GM12873 (cell line): ENCODE data around the gene IL3RA.

Experiments used
- TF ChIP-seq, protein P1 (sequence below): IDR thresholded peaks from 2 replicates; pipeline ENCODE4 v1.5.1; 2012; ENCODE audit warnings: low read depth, mild to moderate bottlenecking, moderate library complexity, low read length, control low read depth; ENCODE audit not compliant: insufficient read depth; ENCODE audit errors: missing control alignments

Gene IL3RA

GRCh38 chrX:1401611-1402430 lies 65.2 kb downstream of the IL3RA start:
- TF ChIP-seq, protein P1, sequence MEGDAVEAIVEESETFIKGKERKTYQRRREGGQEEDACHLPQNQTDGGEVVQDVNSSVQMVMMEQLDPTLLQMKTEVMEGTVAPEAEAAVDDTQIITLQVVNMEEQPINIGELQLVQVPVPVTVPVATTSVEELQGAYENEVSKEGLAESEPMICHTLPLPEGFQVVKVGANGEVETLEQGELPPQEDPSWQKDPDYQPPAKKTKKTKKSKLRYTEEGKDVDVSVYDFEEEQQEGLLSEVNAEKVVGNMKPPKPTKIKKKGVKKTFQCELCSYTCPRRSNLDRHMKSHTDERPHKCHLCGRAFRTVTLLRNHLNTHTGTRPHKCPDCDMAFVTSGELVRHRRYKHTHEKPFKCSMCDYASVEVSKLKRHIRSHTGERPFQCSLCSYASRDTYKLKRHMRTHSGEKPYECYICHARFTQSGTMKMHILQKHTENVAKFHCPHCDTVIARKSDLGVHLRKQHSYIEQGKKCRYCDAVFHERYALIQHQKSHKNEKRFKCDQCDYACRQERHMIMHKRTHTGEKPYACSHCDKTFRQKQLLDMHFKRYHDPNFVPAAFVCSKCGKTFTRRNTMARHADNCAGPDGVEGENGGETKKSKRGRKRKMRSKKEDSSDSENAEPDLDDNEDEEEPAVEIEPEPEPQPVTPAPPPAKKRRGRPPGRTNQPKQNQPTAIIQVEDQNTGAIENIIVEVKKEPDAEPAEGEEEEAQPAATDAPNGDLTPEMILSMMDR, result no peak

GRCh38 chrX:1403228-1403627 lies 66.6 kb downstream of the IL3RA start:
- TF ChIP-seq, protein P1, result no peak

DNA sequence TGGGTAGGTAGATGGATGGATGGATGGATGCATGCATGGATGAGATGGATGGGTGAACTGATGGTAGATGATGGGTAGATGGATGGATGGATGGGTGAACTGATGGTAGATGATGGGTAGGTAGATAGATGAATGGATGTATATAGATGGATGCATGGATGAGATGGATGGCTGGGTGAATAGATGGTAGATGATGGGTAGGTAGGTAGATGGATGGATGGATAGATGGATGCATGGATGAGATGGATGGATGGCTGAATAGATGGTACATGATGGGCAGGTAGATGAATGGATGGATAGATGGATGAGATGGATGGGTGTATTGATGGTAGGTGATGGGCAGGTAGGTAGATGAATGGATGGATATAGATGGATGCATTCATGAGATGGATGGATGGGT lies 70.5 kb downstream of the IL3RA start:
- TF ChIP-seq, protein P1, result no peak

- TF ChIP-seq, protein P1, result no peak
These were observed 74.7 kb downstream of the IL3RA start for GRCh38 chrX:1411326-1411725.

- TF ChIP-seq, protein P1, result no peak
These were observed 76.1 kb downstream of the IL3RA start for GRCh38 chrX:1412551-1413161.

DNA sequence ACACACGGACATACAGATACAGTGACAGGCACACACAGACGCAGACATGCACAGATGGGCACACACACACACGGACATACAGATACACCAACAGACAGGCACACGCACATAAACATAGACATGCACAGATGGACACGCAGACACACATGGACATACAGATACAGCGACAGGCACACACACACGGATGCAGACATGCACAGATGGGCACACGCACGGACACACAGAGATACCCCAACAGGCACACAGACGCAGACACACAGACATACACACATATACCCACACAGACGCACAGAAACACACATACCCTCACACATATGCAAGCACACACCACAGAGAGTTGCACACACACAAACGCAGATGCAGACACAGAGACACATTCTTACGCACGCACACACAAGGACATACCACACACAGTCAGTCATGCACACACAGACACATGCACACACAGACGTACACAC lies 79.8 kb downstream of the IL3RA start:
- TF ChIP-seq, protein P1, result no peak

- TF ChIP-seq, protein P1, result no peak
These were observed 80.6 kb downstream of the IL3RA start for GRCh38 chrX:1416965-1417760.
